SH-SY5Y (cell line): Measurements from ENCODE around the gene VPS9D1.

Source experiments
- GATA2 ChIP-seq: IDR thresholded peaks from 2 replicates; pipeline ENCODE4 v1.6.1; 2011; ENCODE audit warnings: mild to moderate bottlenecking, low read depth, low read length
- GATA3 ChIP-seq: IDR thresholded peaks from 2 replicates; pipeline ENCODE4 v1.6.1; 2011; ENCODE audit warnings: low read depth, mild to moderate bottlenecking, low read length, moderate library complexity

- TF ChIP-seq GATA2: no peak
- TF ChIP-seq GATA3: no peak
Observed at GRCh38 chr16:89720813-89721545, at the start of gene VPS9D1, which contains the start of gene ZNF276.
